Aorta (tissue), 5 donors: Measurements from ENCODE around the gene PDZK1IP1. TPM values are rescaled to one million over a fixed set of nuclear protein-coding genes. Genes with fewer than 3 reads are reported as not detected.

Experiments
- ATAC-seq: fragments of 200-7000 bp; cut with Tn5 transposase; one replicate; pipeline ENCODE4 v1.9.1; 2022; ENCODE audit warnings: moderate library complexity; ENCODE audit not compliant: low FRiP score
- DNase-seq, 2 donors: peaks; one replicate each; pipeline ENCODE4 v3.0.0-alpha.2; 2020
- H3K27ac ChIP-seq, 2 donors: one replicate each; pipeline ENCODE4 v1.5.1; 2013; ENCODE audit warnings: low read length in 2 of 2, mild to moderate bottlenecking in 2 of 2, moderate library complexity in 2 of 2, control low read depth in 1 of 2, inconsistent platforms in 1 of 2, low read depth in 1 of 2
- H3K27me3 ChIP-seq, 2 donors: one replicate each; pipeline ENCODE4 v1.6.1; 2013; ENCODE audit warnings: control low read depth in 1 of 2, low read length in 1 of 2, mild to moderate bottlenecking in 1 of 2, moderate library complexity in 1 of 2; ENCODE audit not compliant: insufficient read depth in 2 of 2, control insufficient read depth in 1 of 2
- H3K36me3 ChIP-seq, 2 donors: one replicate each; pipeline ENCODE4 v1.6.1; 2013; ENCODE audit warnings: control low read depth in 1 of 2, low read length in 1 of 2, mild to moderate bottlenecking in 1 of 2; ENCODE audit not compliant: insufficient read depth in 2 of 2, control insufficient read depth in 1 of 2
- H3K4me1 ChIP-seq, 2 donors: one replicate each; pipeline ENCODE4 v1.6.1; 2013; ENCODE audit warnings: low read length in 2 of 2, control low read depth in 1 of 2, mild to moderate bottlenecking in 1 of 2, moderate library complexity in 1 of 2; ENCODE audit not compliant: insufficient read depth in 2 of 2, control insufficient read depth in 1 of 2
- H3K4me3 ChIP-seq, 2 donors: one replicate each; pipeline ENCODE4 v1.5.1; 2013; ENCODE audit warnings: low read length in 2 of 2, control low read depth in 1 of 2, mild to moderate bottlenecking in 1 of 2
- H3K9me3 ChIP-seq: one replicate; pipeline ENCODE4 v1.6.1; 2013; ENCODE audit warnings: mild to moderate bottlenecking, low read length; ENCODE audit not compliant: control insufficient read depth
- WGBS, 2 donors: extraction: QIAGEN DNeasy Blood & Tissue Kit; methylation state at CpG; one replicate each; pipeline ENCODE4 v1.1.7; 2013; 5-methylcytosine and 5-hydroxymethylcytosine counted together
- intact Hi-C, 2 donors: fragments of 100-400 bp; cut with DNase I; formaldehyde crosslinking; loops; one replicate each; pipeline versions ENCODE4 v1.14.2 to v1.15.0; 2022
- polyA plus RNA-seq, 2 donors: library from polyadenylated mRNA; stranded (reverse); fragments of 200-250 nt; gene quantifications; one replicate each; pipeline ENCODE4 v1.2.3, GENCODE V29; 2013
- total RNA-seq, 2 donors: library from RNA; stranded (reverse); fragmentation: NEBNext Ultra II Directional; extraction: Animal tissue kit (Norgen Biotek cat#: 25700); gene quantifications; one replicate each; pipeline ENCODE4 v1.2.1, GENCODE V29; 2021
- donor health status: healthy with polysubstance abuse.
- donor health status: Bipolar disorder and iron deficiency.
- donor health status: DM: no; HTN: no; CAD: no.
- donor health status: DM: no; HTN: no; CAD: no.
- donor health status: DM: yes; HTN: yes; CAD: no.

Gene PDZK1IP1
- total and polyA plus RNA-seq, 4 donors, result 0.71 to 3.7 (median 1.7) TPM

DNA sequence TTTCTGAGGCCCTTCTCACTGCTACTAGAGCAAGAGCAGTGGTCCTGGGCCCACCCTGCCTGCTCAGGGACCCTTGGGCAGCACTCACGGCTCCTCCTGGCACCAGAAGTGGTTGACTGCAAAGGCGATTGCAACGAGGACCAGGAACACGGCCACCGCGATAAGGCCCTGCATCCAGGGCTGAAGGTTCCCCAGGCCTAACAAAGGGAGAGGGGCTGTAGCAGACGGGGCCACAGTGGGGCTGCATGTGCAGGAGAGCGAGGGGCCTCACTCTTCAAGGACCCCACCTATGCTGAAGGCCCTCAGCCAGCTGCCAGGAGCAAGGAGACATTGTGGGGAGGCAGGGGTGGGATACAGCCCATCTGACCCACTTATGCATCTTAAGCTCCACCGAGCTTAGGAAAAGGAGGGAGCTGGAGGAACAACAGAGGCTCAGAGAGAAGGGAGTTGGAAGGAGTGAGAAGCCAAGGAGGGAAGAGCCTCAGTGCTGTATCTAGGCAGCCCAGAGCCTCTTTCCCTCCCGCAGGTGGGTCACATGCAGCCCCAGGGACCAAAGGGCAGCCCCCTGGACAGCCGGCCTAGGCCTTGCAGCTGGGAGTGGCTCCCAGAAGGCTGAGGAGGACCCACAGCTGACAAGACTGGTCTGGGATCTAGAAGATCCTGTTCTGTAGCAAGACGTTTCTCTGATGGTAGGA lies 2.5 kb downstream of the PDZK1IP1 start:
- Histone ChIP-seq H3K27me3 (no peaks in the 10 kb centered on the region), H3K9me3 (no peaks in the 10 kb centered on the region), H3K27ac (no peak overlapping the region), H3K4me3 (no peak overlapping the region), H3K36me3 (no peaks in the 10 kb centered on the region), H3K4me1 (peaks cover 0 to 3% of the 10 kb centered on the region in 2 donors)
- intact Hi-C loops, result loop anchor here in 1 of 2 donors (10.0 kb wide), 1 partner anchor 517 kb away; no protein-coding TSS in a partner anchor
- no peak for ATAC-seq
- DNase-seq, result peak in 1 of 2 donors; percentile 66
- 86 to 89% methylated on average over 12 of the region's 12 CpGs for WGBS, 2 donors

GRCh38 chr1:47186267-47187185 lies 3.3 kb downstream of the PDZK1IP1 start:
- WGBS, 2 donors, result 95 to 96% methylated on average over 13 of the region's 13 CpGs
- Histone ChIP-seq H3K4me1 (peaks cover 0 to 1% of the 10 kb centered on the region in 2 donors), H3K36me3 (no peaks in the 10 kb centered on the region), H3K27ac (no peak overlapping the region), H3K27me3 (no peaks in the 10 kb centered on the region), H3K9me3 (no peaks in the 10 kb centered on the region), H3K4me3 (no peak overlapping the region)
- intact Hi-C loops, result loop anchor here in 1 of 2 donors (10.0 kb wide), 1 partner anchor 518 kb away; no protein-coding TSS in a partner anchor
- DNase-seq (peak in 1 of 2 donors; percentile 66), ATAC-seq (no peak)

GRCh38 chr1:47184822-47185677 lies 4.8 kb downstream of the PDZK1IP1 start:
- Histone ChIP-seq H3K4me1 (no peaks in the 10 kb centered on the region), H3K4me3 (no peak overlapping the region), H3K9me3 (no peaks in the 10 kb centered on the region), H3K36me3 (no peaks in the 10 kb centered on the region), H3K27ac (no peak overlapping the region), H3K27me3 (no peaks in the 10 kb centered on the region)
- WGBS, 2 donors, result 90 to 91% methylated on average over 14 of the region's 14 CpGs
- no peak for DNase-seq
- intact Hi-C loops, result loop anchor here in 1 of 2 donors (5.0 to 10.0 kb wide), 2 partner anchors 77 to 520 kb away; no protein-coding TSS in a partner anchor
- no peak for ATAC-seq

- H3K36me3 ChIP-seq, result no peaks in the 10 kb centered on the region
- 78 to 81% methylated on average over 5 of the region's 5 CpGs for WGBS, 2 donors
- no peak overlapping the region for H3K4me3 ChIP-seq
- no peak for ATAC-seq
- H3K27ac ChIP-seq, result no peak overlapping the region
- intact Hi-C loops, result loop anchor here in 1 of 2 donors (5.0 to 10.0 kb wide), 2 partner anchors 78 to 521 kb away; no protein-coding TSS in a partner anchor
- H3K27me3 ChIP-seq, result no peaks in the 10 kb centered on the region
- no peaks in the 10 kb centered on the region for H3K9me3 ChIP-seq
- peak in 1 of 2 donors; percentile 21 for DNase-seq
- no peaks in the 10 kb centered on the region for H3K4me1 ChIP-seq
Observed at GRCh38 chr1:47184090-47184821, 5.6 kb downstream of the PDZK1IP1 start.

DNA sequence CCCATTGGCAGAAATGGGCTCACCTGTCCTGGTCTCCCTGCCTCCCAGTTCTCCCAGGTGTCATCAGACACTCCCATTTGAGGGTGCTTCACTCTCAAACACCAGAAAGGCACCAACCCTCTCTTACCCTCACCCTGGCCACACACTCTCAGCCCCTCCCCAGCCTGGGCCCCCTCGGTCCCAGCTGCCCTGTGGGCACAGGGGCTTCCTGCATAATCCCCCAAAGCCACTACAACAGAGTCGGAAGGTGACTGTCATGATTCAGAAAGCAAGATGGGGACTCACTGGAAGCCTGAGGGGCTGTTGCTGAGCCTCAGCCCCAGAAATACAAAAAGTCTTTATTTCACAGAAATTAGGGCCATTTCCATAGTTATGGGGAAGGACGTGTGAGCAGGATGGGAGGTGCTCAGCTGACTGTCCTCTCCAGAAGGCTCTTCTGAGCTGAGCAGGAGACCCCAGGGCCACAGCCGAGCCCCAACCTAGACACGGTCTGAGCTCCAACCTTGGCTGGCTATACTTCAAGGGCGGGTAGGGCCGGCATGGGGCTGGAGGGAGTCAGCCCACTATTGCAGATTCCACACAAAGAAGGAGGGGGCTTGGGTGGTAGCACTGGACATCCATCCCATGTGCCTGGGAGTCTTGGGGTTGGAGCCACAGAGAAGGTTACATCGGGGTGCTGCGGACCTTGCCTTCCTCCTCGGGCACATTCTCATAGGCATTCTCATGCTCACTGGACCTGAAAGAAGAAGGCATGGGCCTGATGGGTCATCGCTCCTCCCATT lies 6.3 kb downstream of the PDZK1IP1 start:
- no peak for ATAC-seq
- Histone ChIP-seq H3K4me3 (no peak overlapping the region), H3K4me1 (no peaks in the 10 kb centered on the region), H3K9me3 (no peaks in the 10 kb centered on the region), H3K27me3 (no peaks in the 10 kb centered on the region), H3K36me3 (no peaks in the 10 kb centered on the region), H3K27ac (no peak overlapping the region)
- 80 to 84% methylated on average over 11 of the region's 11 CpGs for WGBS, 2 donors
- peak in 1 of 2 donors; percentile 56 for DNase-seq
- intact Hi-C loops, result loop anchor here in 1 of 2 donors (5.0 to 10.0 kb wide), 2 partner anchors 79 to 521 kb away; no protein-coding TSS in a partner anchor

GRCh38 chr1:47182676-47183235 lies 7.1 kb downstream of the PDZK1IP1 start:
- 51 to 52% methylated on average over 7 of the region's 7 CpGs for WGBS, 2 donors
- intact Hi-C loops, result loop anchor here in 1 of 2 donors (5.0 to 10.0 kb wide), 2 partner anchors 80 to 522 kb away; no protein-coding TSS in a partner anchor
- no peaks in the 10 kb centered on the region for H3K9me3 ChIP-seq

More at GRCh38 chr1:47182676-47183235, 7.1 kb downstream of the PDZK1IP1 start:
- Histone ChIP-seq H3K4me1 (no peaks in the 10 kb centered on the region), H3K36me3 (no peaks in the 10 kb centered on the region), H3K27me3 (no peaks in the 10 kb centered on the region), H3K27ac (no peak overlapping the region), H3K4me3 (no peak overlapping the region)
- no peak for ATAC-seq
- peak in 1 of 2 donors; percentile 55 for DNase-seq
